ENCODE results near the gene HIC2.
"Not testable (repeated sequence)": the region's sequence is repeated elsewhere in the genome, so short reads cannot be mapped to it uniquely, and the experiment has no call there.

GRCh38 chr22:21383701-21384467 lies 33.3 kb upstream of the HIC2 start, which contains the start of gene RIMBP3B:
- TF ChIP-seq POLR2A (IDR thresholded peaks at IDR 0.05; ENCODE audit: extremely low read depth, insufficient read length); MAX (IDR thresholded peaks at IDR 0.05; ENCODE audit: low read depth, low read length); CTCF (IDR thresholded peaks at IDR 0.05; ENCODE audit: low read depth, low read length): not testable (repeated sequence)

All from NB4 (cell line).